ENCODE results near the gene ZHX3.

GRCh38 chr20:41201760-41202159, 115.8 kb downstream of the ZHX3 start:
- TF ChIP-seq EZH2 (IDR thresholded peaks at IDR 0.05; ENCODE audit: borderline replicate concordance, insufficient read depth, low read depth, low read length, poor library complexity, severe bottlenecking), result no peak
- TF ChIP-seq, protein P1, sequence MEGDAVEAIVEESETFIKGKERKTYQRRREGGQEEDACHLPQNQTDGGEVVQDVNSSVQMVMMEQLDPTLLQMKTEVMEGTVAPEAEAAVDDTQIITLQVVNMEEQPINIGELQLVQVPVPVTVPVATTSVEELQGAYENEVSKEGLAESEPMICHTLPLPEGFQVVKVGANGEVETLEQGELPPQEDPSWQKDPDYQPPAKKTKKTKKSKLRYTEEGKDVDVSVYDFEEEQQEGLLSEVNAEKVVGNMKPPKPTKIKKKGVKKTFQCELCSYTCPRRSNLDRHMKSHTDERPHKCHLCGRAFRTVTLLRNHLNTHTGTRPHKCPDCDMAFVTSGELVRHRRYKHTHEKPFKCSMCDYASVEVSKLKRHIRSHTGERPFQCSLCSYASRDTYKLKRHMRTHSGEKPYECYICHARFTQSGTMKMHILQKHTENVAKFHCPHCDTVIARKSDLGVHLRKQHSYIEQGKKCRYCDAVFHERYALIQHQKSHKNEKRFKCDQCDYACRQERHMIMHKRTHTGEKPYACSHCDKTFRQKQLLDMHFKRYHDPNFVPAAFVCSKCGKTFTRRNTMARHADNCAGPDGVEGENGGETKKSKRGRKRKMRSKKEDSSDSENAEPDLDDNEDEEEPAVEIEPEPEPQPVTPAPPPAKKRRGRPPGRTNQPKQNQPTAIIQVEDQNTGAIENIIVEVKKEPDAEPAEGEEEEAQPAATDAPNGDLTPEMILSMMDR (IDR thresholded peaks at IDR 0.05), result no peak

Measured in B cell (primary cell).